Central memory CD8-positive, alpha-beta T cell (primary cell): ENCODE measurements around the gene GRIN1.

ENCODE experiments used
- ATAC-seq: fragments of 150-1000 bp; cut with Tn5 transposase; replicated peaks from 2 replicates; pipeline ENCODE4 v1.10.0; 2022; ENCODE audit warnings: mild to moderate bottlenecking, moderate FRiP score, moderate number of reproducible peaks; ENCODE audit not compliant: poor library complexity, severe bottlenecking; ENCODE audit errors: extremely low read depth
- DNase-seq, 2 donors: peaks; one replicate each; pipeline ENCODE4 v3.0.0; 2021; ENCODE audit warnings: low spot score in 2 of 2
- H3K27ac Mint-ChIP-seq: one replicate; pipeline ENCODE4 v1.8.0; 2022; ENCODE audit warnings: low read depth, mild to moderate bottlenecking, moderate library complexity, mixed read lengths
- H3K27me3 Mint-ChIP-seq: one replicate; pipeline ENCODE4 v1.8.0; 2022; ENCODE audit warnings: mixed read lengths
- H3K36me3 Mint-ChIP-seq: one replicate; pipeline ENCODE4 v1.8.0; 2022; ENCODE audit warnings: mild to moderate bottlenecking, moderate library complexity, mixed read lengths; ENCODE audit not compliant: insufficient read depth
- H3K4me1 Mint-ChIP-seq: one replicate; pipeline ENCODE4 v1.8.0; 2022; ENCODE audit warnings: mixed read lengths
- H3K4me3 Mint-ChIP-seq: one replicate; pipeline ENCODE4 v1.8.0; 2022; ENCODE audit warnings: mild to moderate bottlenecking, moderate library complexity, mixed read lengths
- H3K9me3 Mint-ChIP-seq: one replicate; pipeline ENCODE4 v1.8.0; 2022; ENCODE audit warnings: mixed read lengths

GRIN1 gene

GRCh38 chr9:137189297-137190295 lies 50.6 kb downstream of the GRIN1 start:
- DNase-seq (no peak), ATAC-seq (no peak)
- Mint-ChIP-seq H3K27me3 (no peaks in the 10 kb centered on the region), H3K36me3 (peaks cover 20% of the 10 kb centered on the region), H3K27ac (peak overlapping the region; percentile 93), H3K4me1 (peaks cover 20% of the 10 kb centered on the region), H3K9me3 (no peaks in the 10 kb centered on the region), H3K4me3 (peak overlapping the region; percentile 93)

- H3K9me3 Mint-ChIP-seq, result no peaks in the 10 kb centered on the region
- no peaks in the 10 kb centered on the region for H3K27me3 Mint-ChIP-seq
- peak overlapping the region; percentile 87 for H3K27ac Mint-ChIP-seq
- H3K4me3 Mint-ChIP-seq, result peak overlapping the region; percentile 63
- DNase-seq (no peak), ATAC-seq (no peak)
- H3K36me3 Mint-ChIP-seq, result peaks cover 20% of the 10 kb centered on the region
- peaks cover 18% of the 10 kb centered on the region for H3K4me1 Mint-ChIP-seq
Observed at GRCh38 chr9:137190315-137190856, 51.4 kb downstream of the GRIN1 start.

DNA sequence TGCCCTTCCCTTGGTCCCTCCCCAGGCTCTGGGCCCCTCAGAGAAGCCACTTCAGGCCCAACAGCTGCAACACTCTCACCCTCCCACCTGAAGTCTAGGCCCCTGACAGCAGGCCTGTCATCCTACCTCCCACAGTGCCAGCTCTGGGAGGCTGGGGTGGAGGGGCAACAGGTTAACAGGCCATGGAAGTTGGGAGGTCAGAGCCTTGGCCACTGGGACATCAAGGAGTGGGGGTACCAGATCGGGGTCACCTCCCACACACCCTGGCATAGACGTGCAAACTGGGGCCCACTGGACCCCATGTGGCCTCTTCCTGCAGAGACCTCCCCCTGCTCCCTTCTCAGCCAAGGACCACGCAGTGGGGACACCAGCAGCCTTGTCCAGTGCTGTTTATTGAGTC lies 52.3 kb downstream of the GRIN1 start:
- H3K4me3 Mint-ChIP-seq, result peak overlapping the region; percentile 63
- H3K27ac Mint-ChIP-seq, result peak overlapping the region; percentile 87
- no peak for DNase-seq
- no peak for ATAC-seq
- no peaks in the 10 kb centered on the region for H3K27me3 Mint-ChIP-seq
- peaks cover 18% of the 10 kb centered on the region for H3K4me1 Mint-ChIP-seq
- H3K9me3 Mint-ChIP-seq, result no peaks in the 10 kb centered on the region
- H3K36me3 Mint-ChIP-seq, result peaks cover 20% of the 10 kb centered on the region

DNA sequence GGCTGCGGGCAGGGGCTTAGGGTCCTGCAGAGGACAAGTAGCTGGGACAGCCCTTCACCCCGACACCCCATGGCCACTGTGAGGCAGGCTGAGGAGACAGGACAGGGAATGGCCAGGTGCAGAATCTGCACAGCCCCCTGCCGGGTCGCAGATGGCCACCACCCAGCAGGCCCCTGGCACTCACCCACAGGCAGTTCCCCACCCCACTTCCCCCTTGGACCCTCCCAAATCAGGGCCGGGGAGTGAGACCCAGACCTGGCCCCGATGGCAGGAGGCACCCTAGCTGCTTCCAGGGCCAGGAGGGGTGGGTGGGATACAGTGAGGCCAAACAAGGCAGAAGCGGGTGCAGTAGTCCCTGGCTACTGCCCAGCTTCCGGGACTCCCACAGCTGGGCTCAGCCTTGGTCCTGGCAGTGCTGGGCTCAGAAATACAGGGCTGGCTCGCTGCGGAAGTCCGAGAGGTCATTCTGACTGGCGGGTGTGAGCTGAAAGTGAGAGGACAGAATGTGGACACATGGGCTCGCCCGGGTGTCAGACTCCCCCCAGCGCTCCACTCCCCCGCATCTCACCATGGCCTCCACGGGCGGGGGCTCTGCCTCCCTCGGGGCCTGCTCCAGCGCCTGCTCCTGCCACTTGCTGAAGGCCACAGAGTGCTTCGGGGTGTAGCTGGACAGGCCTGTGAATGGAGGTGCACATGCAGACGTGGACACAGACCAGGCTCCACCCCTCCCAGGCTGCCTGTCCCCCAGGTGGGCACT lies 52.9 kb downstream of the GRIN1 start:
- no peak overlapping the region for H3K4me3 Mint-ChIP-seq
- H3K27ac Mint-ChIP-seq, result no peak overlapping the region
- peaks cover 18% of the 10 kb centered on the region for H3K4me1 Mint-ChIP-seq
- H3K36me3 Mint-ChIP-seq, result peaks cover 20% of the 10 kb centered on the region
- DNase-seq (no peak), ATAC-seq (no peak)
- H3K9me3 Mint-ChIP-seq, result no peaks in the 10 kb centered on the region
- H3K27me3 Mint-ChIP-seq, result no peaks in the 10 kb centered on the region

DNA sequence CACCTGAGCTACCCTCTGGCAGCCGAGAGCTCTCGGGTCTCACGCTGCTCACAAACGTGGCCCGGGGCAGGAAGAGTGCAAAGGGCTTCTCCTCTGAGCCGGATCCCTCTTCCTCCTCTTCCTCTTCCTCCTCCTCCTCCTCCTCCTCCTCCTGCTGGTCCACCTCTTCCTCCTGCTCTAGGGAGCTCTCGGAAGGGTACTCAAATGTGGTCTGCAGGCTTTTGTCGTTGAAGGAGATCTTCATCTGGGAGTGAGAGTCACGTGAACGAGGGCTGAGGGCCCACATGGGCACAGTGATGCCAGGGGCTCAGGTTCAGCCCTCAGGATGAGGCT lies 53.5 kb downstream of the GRIN1 start:
- H3K36me3 Mint-ChIP-seq, result peaks cover 19% of the 10 kb centered on the region
- no peaks in the 10 kb centered on the region for H3K27me3 Mint-ChIP-seq
- H3K9me3 Mint-ChIP-seq, result no peaks in the 10 kb centered on the region
- H3K4me3 Mint-ChIP-seq, result no peak overlapping the region
- DNase-seq, result no peak
- no peak for ATAC-seq
- H3K4me1 Mint-ChIP-seq, result peaks cover 13% of the 10 kb centered on the region
- H3K27ac Mint-ChIP-seq, result no peak overlapping the region

DNA sequence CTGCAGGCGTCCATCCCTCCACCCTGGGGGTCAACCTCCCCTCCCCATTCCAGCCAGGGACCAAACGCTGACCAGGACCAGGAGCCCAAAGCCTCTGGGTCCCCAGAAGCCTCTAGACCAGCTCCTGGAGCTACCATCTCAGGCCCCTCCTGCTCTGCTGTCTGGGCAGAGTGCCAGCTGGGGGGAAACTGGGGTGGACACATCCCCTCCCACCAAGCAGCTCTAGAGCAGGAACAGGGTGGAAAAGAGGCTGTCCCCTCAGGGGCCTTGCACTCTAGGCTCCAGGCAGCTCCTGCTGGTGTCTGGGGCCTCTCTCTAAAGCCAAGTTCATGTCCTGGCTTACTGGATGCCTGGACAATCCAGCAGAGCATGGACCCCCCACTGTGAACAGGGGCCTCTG lies 53.9 kb downstream of the GRIN1 start:
- no peaks in the 10 kb centered on the region for H3K9me3 Mint-ChIP-seq
- no peak for ATAC-seq
- peaks cover 15% of the 10 kb centered on the region for H3K36me3 Mint-ChIP-seq
- H3K27me3 Mint-ChIP-seq, result no peaks in the 10 kb centered on the region
- H3K27ac Mint-ChIP-seq, result no peak overlapping the region
- DNase-seq, result no peak
- H3K4me1 Mint-ChIP-seq, result peaks cover 9% of the 10 kb centered on the region
- H3K4me3 Mint-ChIP-seq, result no peak overlapping the region

DNA sequence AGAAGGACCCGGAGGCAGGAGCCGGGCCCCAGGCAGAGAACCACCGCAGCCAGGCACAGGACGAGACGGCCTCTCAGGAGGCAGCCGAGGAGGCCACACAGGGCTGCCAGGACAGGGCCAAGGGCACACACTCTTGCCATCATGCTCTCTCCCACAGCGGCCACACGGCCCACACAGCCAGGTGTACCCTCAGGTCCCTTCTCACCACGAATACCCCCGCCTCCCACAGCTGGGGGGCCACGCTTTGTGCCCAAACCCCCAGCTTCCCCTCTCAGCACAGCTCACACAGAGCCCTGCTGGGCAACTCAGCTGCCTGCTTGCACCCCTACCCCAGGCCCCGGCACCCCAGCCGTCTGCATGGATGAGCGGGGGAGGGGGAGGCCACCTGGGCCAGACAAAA lies 54.8 kb downstream of the GRIN1 start:
- no peaks in the 10 kb centered on the region for H3K27me3 Mint-ChIP-seq
- no peak for DNase-seq
- no peaks in the 10 kb centered on the region for H3K9me3 Mint-ChIP-seq
- peaks cover 8% of the 10 kb centered on the region for H3K36me3 Mint-ChIP-seq
- H3K27ac Mint-ChIP-seq, result no peak overlapping the region
- ATAC-seq, result no peak
- peaks cover 9% of the 10 kb centered on the region for H3K4me1 Mint-ChIP-seq
- H3K4me3 Mint-ChIP-seq, result no peak overlapping the region

DNA sequence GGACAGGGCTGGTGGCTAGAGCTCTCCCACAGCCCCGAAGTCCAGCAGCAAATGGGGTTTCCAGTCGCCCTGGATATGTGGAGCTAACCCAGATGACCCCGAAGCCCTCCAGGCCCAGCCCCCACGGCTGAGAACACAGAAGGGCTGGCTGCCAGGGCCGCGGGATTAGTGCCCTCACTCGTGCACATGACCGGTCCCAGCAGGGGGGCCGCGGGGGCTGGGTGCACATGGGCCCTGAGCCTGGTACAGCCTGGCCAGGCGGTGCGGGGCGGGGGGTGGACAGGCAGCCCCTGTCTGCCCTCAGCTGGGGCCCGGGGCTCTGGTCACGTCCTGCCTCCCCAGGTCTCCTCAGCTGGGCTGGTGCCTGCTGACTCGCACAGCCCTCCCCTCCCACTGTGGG lies 55.4 kb downstream of the GRIN1 start:
- DNase-seq, result no peak
- no peak overlapping the region for H3K4me3 Mint-ChIP-seq
- no peaks in the 10 kb centered on the region for H3K27me3 Mint-ChIP-seq
- peaks cover 4% of the 10 kb centered on the region for H3K36me3 Mint-ChIP-seq
- H3K9me3 Mint-ChIP-seq, result no peaks in the 10 kb centered on the region
- ATAC-seq, result no peak
- H3K27ac Mint-ChIP-seq, result no peak overlapping the region
- peaks cover 3% of the 10 kb centered on the region for H3K4me1 Mint-ChIP-seq

DNA sequence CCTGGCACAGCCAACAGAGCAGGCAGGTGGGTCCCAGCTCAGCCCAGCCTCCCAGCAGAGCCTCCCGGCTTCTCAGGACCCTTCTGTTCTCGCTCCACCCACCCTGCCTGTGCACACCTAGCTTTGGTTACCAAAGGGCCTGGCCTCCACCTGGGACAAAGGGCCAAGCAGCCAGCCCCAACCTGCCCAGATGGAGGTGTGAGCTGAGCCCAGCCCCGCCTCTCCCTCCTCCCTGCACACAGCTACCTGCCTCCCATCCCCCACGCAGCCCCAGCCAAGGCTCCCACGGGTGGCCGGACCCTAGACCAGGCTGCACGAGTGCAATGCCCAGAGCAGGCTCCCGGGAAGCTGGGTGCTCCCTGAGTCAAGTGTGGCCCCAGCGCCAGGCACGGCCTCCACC lies 56.0 kb downstream of the GRIN1 start:
- ATAC-seq (no peak), DNase-seq (no peak)
- no peak overlapping the region for H3K27ac Mint-ChIP-seq
- no peaks in the 10 kb centered on the region for H3K27me3 Mint-ChIP-seq
- no peaks in the 10 kb centered on the region for H3K4me1 Mint-ChIP-seq
- no peaks in the 10 kb centered on the region for H3K9me3 Mint-ChIP-seq
- no peak overlapping the region for H3K4me3 Mint-ChIP-seq
- H3K36me3 Mint-ChIP-seq, result peaks cover 5% of the 10 kb centered on the region

- Mint-ChIP-seq H3K4me3 (no peak overlapping the region), H3K27me3 (no peaks in the 10 kb centered on the region), H3K4me1 (no peaks in the 10 kb centered on the region), H3K27ac (no peak overlapping the region), H3K36me3 (peaks cover 5% of the 10 kb centered on the region), H3K9me3 (no peaks in the 10 kb centered on the region)
- ATAC-seq (no peak), DNase-seq (no peak)
Observed at GRCh38 chr9:137195525-137196220, 56.7 kb downstream of the GRIN1 start.

- Mint-ChIP-seq H3K27me3 (no peaks in the 10 kb centered on the region), H3K4me3 (peak overlapping the region; percentile 78), H3K4me1 (peaks cover 11% of the 10 kb centered on the region), H3K9me3 (no peaks in the 10 kb centered on the region), H3K27ac (no peak overlapping the region), H3K36me3 (peaks cover 5% of the 10 kb centered on the region)
- DNase-seq (no peak), ATAC-seq (no peak)
Observed at GRCh38 chr9:137198051-137198901, 59.3 kb downstream of the GRIN1 start.

DNA sequence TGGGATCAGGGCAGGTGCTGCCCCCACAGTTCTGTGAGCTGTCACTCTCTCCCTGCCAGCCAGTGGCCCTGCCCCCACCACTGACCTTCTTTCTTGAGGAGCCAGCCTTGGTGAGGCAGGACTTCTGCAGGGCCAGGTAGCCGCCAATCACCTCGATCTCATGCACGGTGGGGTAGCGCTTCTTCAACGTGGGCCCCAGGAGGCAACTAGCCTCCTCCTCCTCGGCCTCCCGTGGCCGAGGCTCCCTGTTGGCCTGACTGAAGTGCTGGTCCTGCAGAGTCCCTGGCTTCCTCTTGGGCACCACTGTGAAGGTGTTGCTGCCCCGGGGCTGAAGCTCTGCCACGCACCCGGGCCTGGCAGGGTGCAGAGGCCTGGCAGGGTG lies 59.9 kb downstream of the GRIN1 start:
- ATAC-seq, result no peak
- Mint-ChIP-seq H3K4me1 (peaks cover 11% of the 10 kb centered on the region), H3K36me3 (peaks cover 5% of the 10 kb centered on the region), H3K4me3 (peak overlapping the region; percentile 78), H3K27me3 (no peaks in the 10 kb centered on the region), H3K27ac (no peak overlapping the region), H3K9me3 (no peaks in the 10 kb centered on the region)
- DNase-seq, result no peak
